Stimulated activated memory B cell treated with anti-CD40 and anti-IgM and Interleukin-4, amounts not matched to agents 10 μg/mL and 1 μg/mL and 100 μg/mL, for 72 hours (primary cell): ENCODE measurements around the gene P2RX6.
"Not testable (repeated sequence)": the region's sequence is repeated elsewhere in the genome, so short reads cannot be mapped to it uniquely, and the experiment has no call there.

ENCODE experiments used
- ATAC-seq: fragments of 150-1000 bp; cut with Tn5 transposase; 2 replicates; pipeline ENCODE4 v1.10.0; 2021
- H3K27ac Mint-ChIP-seq: one replicate; pipeline ENCODE4 v1.8.0; 2022; ENCODE audit warnings: mild to moderate bottlenecking, mixed read lengths
- H3K27me3 Mint-ChIP-seq: one replicate; pipeline ENCODE4 v1.8.0; 2022; ENCODE audit warnings: mixed read lengths
- H3K36me3 Mint-ChIP-seq: one replicate; pipeline ENCODE4 v1.8.0; 2022; ENCODE audit warnings: mixed read lengths
- H3K4me1 Mint-ChIP-seq: one replicate; pipeline ENCODE4 v1.8.0; 2022; ENCODE audit warnings: mixed read lengths
- H3K4me3 Mint-ChIP-seq: one replicate; pipeline ENCODE4 v1.8.0; 2022; ENCODE audit warnings: mild to moderate bottlenecking, moderate library complexity, mixed read lengths
- H3K9me3 Mint-ChIP-seq: one replicate; pipeline ENCODE4 v1.8.0; 2022; ENCODE audit warnings: mixed read lengths

The P2RX6 gene

GRCh38 chr22:20996598-20997535 lies 18.1 kb upstream of the P2RX6 start:
- Mint-ChIP-seq H3K4me3 (no peak overlapping the region), H3K4me1 (peaks cover 26% of the 10 kb centered on the region), H3K36me3 (peaks cover 25% of the 10 kb centered on the region), H3K27me3 (no peaks in the 10 kb centered on the region), H3K27ac (no peak overlapping the region), H3K9me3 (no peaks in the 10 kb centered on the region)
- ATAC-seq, result no peak

GRCh38 chr22:20997536-20998257 lies 17.3 kb upstream of the P2RX6 start:
- Mint-ChIP-seq H3K27me3 (no peaks in the 10 kb centered on the region), H3K27ac (peak overlapping the region; percentile 30), H3K36me3 (peaks cover 22% of the 10 kb centered on the region), H3K4me1 (peaks cover 28% of the 10 kb centered on the region), H3K4me3 (no peak overlapping the region), H3K9me3 (no peaks in the 10 kb centered on the region)
- no peak for ATAC-seq

- Mint-ChIP-seq H3K36me3 (peaks cover 19% of the 10 kb centered on the region), H3K27ac (peak overlapping the region; percentile 30), H3K9me3 (no peaks in the 10 kb centered on the region), H3K27me3 (no peaks in the 10 kb centered on the region), H3K4me1 (peaks cover 38% of the 10 kb centered on the region), H3K4me3 (no peak overlapping the region)
- ATAC-seq, result no peak
Observed at GRCh38 chr22:20998411-20999336, 16.3 kb upstream of the P2RX6 start.

GRCh38 chr22:20999350-21000206 lies 15.4 kb upstream of the P2RX6 start:
- H3K4me1 Mint-ChIP-seq, result peaks cover 40% of the 10 kb centered on the region
- peak overlapping the region; percentile 97 for H3K27ac Mint-ChIP-seq

GRCh38 chr22:21000207-21000986 lies 14.6 kb upstream of the P2RX6 start:
- Mint-ChIP-seq H3K36me3 (peaks cover 13% of the 10 kb centered on the region), H3K27ac (peak overlapping the region; percentile 97), H3K27me3 (no peaks in the 10 kb centered on the region), H3K9me3 (no peaks in the 10 kb centered on the region), H3K4me1 (peaks cover 40% of the 10 kb centered on the region), H3K4me3 (peak overlapping the region; percentile 97)
- ATAC-seq, result no peak

More at GRCh38 chr22:20999350-21000206, 15.4 kb upstream of the P2RX6 start:
- ATAC-seq, result no peak
- Mint-ChIP-seq H3K4me3 (peak overlapping the region; percentile 97), H3K9me3 (no peaks in the 10 kb centered on the region), H3K27me3 (no peaks in the 10 kb centered on the region), H3K36me3 (peaks cover 18% of the 10 kb centered on the region)

GRCh38 chr22:21000987-21001600 lies 13.9 kb upstream of the P2RX6 start:
- peak overlapping the region; percentile 97 for H3K4me3 Mint-ChIP-seq
- no peak for ATAC-seq
- no peaks in the 10 kb centered on the region for H3K9me3 Mint-ChIP-seq
- peaks cover 40% of the 10 kb centered on the region for H3K4me1 Mint-ChIP-seq
- H3K27ac Mint-ChIP-seq, result peak overlapping the region; percentile 97
- peaks cover 11% of the 10 kb centered on the region for H3K36me3 Mint-ChIP-seq
- no peaks in the 10 kb centered on the region for H3K27me3 Mint-ChIP-seq

- H3K4me3 Mint-ChIP-seq, result peak within 1 kb of the TSS; percentile 97
- peak within 1 kb of the TSS; percentile 97 for H3K27ac Mint-ChIP-seq
- peak; percentile 97 for ATAC-seq
- H3K9me3 Mint-ChIP-seq, result no peaks in the 10 kb centered on the region
- H3K27me3 Mint-ChIP-seq, result no peaks in the 10 kb centered on the region
- H3K4me1 Mint-ChIP-seq, result peaks cover 40% of the 10 kb centered on the region
- peaks cover 6% of the 10 kb centered on the region for H3K36me3 Mint-ChIP-seq
Observed at GRCh38 chr22:21001601-21002325, 13.2 kb upstream of the P2RX6 start, which contains the start of gene THAP7. Gene THAP7 (minus strand): TSS chr22:21002118. CDS start chr22:21001911, 207 bp downstream.

- ATAC-seq, result no peak
- Mint-ChIP-seq H3K27ac (peak overlapping the region; percentile 97), H3K9me3 (no peaks in the 10 kb centered on the region), H3K36me3 (no peaks in the 10 kb centered on the region), H3K4me3 (no peak overlapping the region), H3K27me3 (no peaks in the 10 kb centered on the region), H3K4me1 (peaks cover 32% of the 10 kb centered on the region)
Observed at GRCh38 chr22:21003782-21004181, 11.2 kb upstream of the P2RX6 start.

- not testable (repeated sequence) for H3K36me3 Mint-ChIP-seq, H3K27ac Mint-ChIP-seq, H3K9me3 Mint-ChIP-seq, ATAC-seq, H3K4me3 Mint-ChIP-seq, H3K27me3 Mint-ChIP-seq
- peaks cover 11% of the 10 kb centered on the region for H3K4me1 Mint-ChIP-seq
Observed at GRCh38 chr22:21009208-21009607, 5.8 kb upstream of the P2RX6 start.

- no peaks in the 10 kb centered on the region for H3K9me3 Mint-ChIP-seq
- no peaks in the 10 kb centered on the region for H3K36me3 Mint-ChIP-seq
- H3K4me3 Mint-ChIP-seq, result no peak overlapping the region
- no peak for ATAC-seq
- no peak overlapping the region for H3K27ac Mint-ChIP-seq
- no peaks in the 10 kb centered on the region for H3K27me3 Mint-ChIP-seq
- H3K4me1 Mint-ChIP-seq, result peaks cover 17% of the 10 kb centered on the region
Observed at GRCh38 chr22:21009638-21010425, 5.1 kb upstream of the P2RX6 start.

GRCh38 chr22:21010426-21011113 lies 4.4 kb upstream of the P2RX6 start:
- Mint-ChIP-seq H3K4me3 (no peak overlapping the region), H3K27ac (no peak overlapping the region), H3K9me3 (no peaks in the 10 kb centered on the region), H3K4me1 (peaks cover 23% of the 10 kb centered on the region), H3K27me3 (no peaks in the 10 kb centered on the region), H3K36me3 (no peaks in the 10 kb centered on the region)
- no peak for ATAC-seq
